Fibroblast of villous mesenchyme (primary cell): ENCODE measurements around the gene CDCA4. TPM values are rescaled to one million over a fixed set of nuclear protein-coding genes. Genes with fewer than 3 reads are reported as not detected.

Experiments used
- DNase-seq: peaks from one replicate; pipeline ENCODE4 v3.0.0-alpha.2; 2010; ENCODE audit warnings: low read depth
- H3K4me3 ChIP-seq: 2 replicates; pipeline ENCODE4 v1.5.1; 2011; ENCODE audit warnings: low read depth, mild to moderate bottlenecking, low read length
- CTCF ChIP-seq: IDR thresholded peaks from 2 replicates; pipeline ENCODE4 v1.5.1; 2012; ENCODE audit warnings: low read depth, mild to moderate bottlenecking, low read length; ENCODE audit not compliant: insufficient read depth
- total RNA-seq: library from RNA; depleted of rRNA; stranded (reverse); fragments of >200 nt; gene quantifications from 2 replicates; pipeline ENCODE4 v1.2.3, GENCODE V29; 2012

Gene CDCA4
- total RNA-seq, 1 donor = 22.5 TPM

GRCh38 chr14:104982548-104983230, 38.2 kb downstream of the CDCA4 start:
- no peak for DNase-seq
- no peak overlapping the region for H3K4me3 ChIP-seq
- no peak for TF ChIP-seq CTCF

- no peak for TF ChIP-seq CTCF
- H3K4me3 ChIP-seq = no peak overlapping the region
- no peak for DNase-seq
Observed at GRCh38 chr14:104981699-104982541, 39.0 kb downstream of the CDCA4 start.

- no peak overlapping the region for H3K4me3 ChIP-seq
- no peak for TF ChIP-seq CTCF
- DNase-seq = no peak
Observed at GRCh38 chr14:104980611-104981531, 40.0 kb downstream of the CDCA4 start.

GRCh38 chr14:104979758-104980610, 40.9 kb downstream of the CDCA4 start:
- no peak for DNase-seq
- H3K4me3 ChIP-seq = no peak overlapping the region
- TF ChIP-seq CTCF = no peak

GRCh38 chr14:104978746-104979691, 41.9 kb downstream of the CDCA4 start:
- no peak for DNase-seq
- no peak for TF ChIP-seq CTCF
- H3K4me3 ChIP-seq = peak overlapping the region; percentile 59
